Activated CD4-positive, alpha-beta T cell treated with anti-CD3 and anti-CD28 coated beads for 4 hours (primary cell): Measurements from ENCODE around the gene LMCD1.

Experiments
- DNase-seq, 2 donors: peaks; one replicate each; pipeline ENCODE4 v3.0.0-alpha.2; 2020

The LMCD1 gene

GRCh38 chr3:8538223-8538622 lies 36.6 kb downstream of the LMCD1 start:
- no peak for DNase-seq

DNA sequence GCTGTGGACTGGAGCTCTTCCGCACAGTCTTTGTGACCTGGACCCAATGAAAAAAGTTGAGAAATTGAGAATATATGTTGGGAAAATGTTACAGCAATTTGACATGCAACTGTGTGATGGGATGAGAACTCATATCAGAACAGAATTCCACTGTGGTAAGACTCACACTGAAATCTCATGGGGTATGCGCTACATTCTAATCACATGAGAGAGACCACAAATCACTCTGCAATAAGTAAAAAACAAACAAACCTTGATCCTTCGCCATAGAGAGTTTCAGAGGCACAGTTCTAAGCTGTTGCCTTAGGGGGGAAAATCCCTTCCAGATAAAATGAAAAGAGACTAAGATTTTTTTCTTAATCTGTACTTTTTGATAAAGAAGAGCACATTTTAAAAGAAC lies 37.3 kb downstream of the LMCD1 start:
- no peak for DNase-seq

DNA sequence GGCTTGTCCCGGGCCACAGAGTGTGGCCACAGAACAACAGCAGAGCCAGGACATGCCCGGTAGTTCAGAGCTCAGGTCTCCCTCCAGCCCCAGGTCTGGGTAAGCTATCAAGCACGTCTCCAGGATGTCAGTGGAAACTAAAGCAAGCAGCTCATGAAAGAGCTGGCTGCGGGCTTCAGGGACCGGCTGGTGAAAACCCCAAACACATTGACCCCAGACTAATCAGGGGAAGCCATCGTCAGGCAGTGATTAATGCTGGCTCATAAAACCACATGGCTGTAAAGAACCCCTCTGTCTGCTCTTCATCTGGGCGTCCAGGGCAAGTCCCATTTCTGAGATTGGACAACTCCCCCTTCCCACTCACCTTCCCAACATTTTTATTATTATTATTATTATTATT lies 37.8 kb downstream of the LMCD1 start:
- DNase-seq = no peak

DNA sequence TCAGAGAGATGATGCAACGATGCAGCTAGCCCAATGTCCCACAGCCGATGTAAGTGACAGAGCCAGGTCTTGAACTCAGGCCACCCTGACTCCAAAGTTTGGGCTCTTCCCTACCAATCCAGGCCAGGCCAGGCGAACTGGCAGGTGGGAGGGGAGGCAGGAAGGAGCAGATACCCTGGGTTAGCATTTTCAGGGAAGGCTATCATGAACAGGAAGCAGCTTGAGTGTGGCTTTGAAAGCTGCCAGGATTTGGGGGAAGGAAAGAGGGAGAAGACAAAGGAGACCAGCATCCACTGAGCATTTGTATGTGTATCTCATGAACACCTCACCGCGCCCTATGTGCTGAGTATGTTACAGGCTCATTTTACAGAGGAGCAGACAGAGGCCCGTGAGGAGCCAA lies 38.8 kb downstream of the LMCD1 start:
- no peak for DNase-seq

DNA sequence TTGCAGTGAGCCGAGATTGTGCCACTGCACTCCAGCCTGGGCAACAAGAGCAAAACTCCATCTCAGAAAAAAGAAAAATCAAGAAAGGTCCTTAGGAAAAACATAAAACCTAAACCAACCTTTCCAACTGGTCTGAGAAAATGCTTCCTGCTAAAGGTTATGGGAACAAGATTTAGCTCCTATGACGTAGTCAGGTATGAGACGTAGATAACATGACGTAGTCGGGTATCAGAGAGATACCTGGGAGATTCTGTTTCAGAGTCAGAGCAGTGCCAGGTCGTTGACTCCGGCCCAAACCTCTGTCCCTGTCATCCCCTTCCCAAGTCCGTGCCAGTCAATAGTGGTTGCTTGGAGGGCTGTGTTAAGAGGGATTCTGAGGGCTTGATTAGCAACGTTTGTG lies 39.9 kb downstream of the LMCD1 start:
- DNase-seq = no peak

DNA sequence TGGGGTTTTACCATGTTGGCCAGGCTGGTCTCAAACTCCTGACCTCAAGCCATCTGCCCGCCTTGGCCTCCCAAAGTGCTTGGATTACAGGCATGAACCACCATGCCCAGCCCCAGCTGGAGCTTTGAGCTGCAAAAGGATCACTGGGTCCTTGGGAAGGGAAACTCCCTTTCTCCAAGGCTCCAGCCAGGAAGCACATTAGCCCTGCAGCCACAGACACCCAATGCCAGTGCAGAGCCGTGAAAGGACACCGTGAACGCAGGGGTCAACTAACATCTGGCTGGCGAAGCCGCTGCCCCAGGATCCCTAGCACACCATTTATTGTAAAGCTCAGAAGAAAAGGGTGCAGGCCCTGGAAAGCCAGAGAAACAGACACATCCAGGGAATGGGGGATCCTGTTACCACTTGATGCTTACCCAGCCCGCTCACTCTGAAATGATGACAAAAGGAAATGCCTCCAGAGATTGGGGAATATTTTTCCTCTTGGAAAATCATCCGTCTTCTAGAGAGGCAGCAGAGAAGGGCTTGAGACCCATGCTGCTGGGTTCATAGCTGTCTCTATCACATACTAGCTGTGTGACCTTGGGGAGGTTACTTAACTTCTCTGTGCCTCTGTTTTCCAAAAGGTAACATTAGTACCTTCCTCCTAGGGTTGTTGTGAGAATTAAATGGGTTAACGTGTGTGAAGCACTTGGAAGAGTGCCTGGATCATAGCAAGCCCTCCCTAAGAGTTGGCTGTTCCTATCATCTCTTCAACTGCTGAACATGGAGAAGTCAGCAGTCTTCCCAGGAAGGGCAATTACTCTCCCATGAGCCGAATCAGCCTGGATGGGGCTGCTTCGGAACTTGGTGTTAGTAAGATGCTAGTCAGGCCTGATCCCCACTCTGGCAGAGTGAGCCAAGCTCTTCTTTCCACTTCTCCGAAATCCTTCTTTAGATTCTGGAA lies 40.8 kb downstream of the LMCD1 start:
- no peak for DNase-seq

DNA sequence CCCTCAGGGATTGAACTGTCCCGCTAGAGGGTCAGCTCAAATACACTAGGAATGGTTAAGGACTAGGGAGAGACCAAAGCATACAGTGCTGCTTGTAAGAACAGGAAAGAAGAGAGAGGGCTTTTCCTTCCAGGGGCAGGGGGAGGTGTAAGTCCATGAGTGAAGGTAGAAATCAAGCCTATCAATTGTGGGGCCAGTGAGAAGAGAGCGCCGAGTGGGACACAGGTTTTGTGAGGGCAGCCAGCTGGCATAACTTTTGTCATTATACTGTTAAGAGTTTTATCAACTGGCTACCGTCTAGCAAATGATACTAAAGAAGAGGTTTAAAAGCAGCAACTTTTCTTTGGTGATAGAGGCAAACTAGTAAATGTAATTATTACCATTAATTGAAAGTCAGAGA lies 45.0 kb downstream of the LMCD1 start:
- DNase-seq = no peak

- no peak for DNase-seq
Observed at GRCh38 chr3:8548502-8549275, 47.1 kb downstream of the LMCD1 start.

- no peak for DNase-seq
Observed at GRCh38 chr3:8549354-8549753, 47.7 kb downstream of the LMCD1 start.

- DNase-seq = no peak
Observed at GRCh38 chr3:8550611-8551010, 49.0 kb downstream of the LMCD1 start.

- no peak for DNase-seq
Observed at GRCh38 chr3:8552223-8552762, 50.7 kb downstream of the LMCD1 start.

DNA sequence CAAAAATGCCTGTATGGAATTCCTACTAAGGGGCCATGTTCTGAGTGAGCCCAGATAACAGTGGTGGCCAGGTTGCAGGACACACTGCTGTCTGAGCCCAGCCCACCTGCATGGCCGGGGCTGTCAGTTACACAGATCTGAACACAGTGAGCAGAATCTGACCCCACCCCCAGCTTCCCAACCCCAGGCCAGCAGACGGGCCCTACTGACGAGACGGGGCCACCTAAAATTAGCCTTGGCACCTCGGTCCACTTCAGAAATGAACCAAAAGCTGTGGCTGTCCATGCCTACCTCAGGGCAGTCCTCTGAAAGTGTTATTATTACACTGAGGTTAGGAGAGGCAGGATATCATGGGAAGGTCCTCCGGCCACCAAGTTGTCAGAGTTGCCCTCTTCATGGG lies 51.8 kb downstream of the LMCD1 start:
- no peak for DNase-seq

DNA sequence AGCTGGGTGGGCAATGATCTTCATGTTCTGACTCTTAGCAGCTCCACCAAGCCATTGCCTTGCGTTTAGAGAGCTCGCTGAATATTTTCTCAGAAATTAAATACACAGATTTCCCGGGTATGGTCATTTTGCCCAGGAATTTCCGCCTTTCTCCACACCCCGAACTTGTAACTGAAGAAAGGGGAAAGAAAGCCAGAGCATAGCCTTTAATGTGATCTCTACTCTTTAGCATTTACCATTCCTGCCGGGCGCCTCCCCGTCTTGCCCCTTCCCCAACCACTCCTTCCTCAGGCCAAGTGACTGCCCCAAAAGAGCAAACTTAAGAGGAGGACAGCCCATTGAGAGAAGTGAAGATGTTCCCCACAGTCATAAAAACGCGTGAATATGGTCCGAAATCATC lies 53.1 kb downstream of the LMCD1 start:
- no peak for DNase-seq

- DNase-seq = no peak
Observed at GRCh38 chr3:8555113-8555661, 53.6 kb downstream of the LMCD1 start.

- no peak for DNase-seq
Observed at GRCh38 chr3:8555725-8556472, 54.3 kb downstream of the LMCD1 start.

DNA sequence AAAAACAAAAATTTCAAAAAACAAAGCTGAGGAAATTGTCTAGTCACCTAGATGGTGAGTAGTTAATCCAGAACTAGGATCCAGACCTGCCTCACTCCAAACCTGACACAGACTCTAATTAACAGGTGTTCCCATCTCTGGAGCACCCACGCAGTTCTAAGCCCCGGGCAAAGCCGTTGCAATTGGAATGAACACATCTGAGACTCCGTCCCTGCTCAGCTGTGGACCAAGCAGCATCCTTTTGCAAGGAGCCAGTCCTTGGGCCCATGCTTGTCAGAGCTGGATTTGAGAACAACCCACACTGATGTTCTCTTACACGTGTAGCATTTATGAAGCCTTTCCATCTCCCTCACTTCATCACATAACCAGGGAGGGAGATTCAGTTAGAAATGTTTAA lies 54.8 kb downstream of the LMCD1 start:
- no peak for DNase-seq

DNA sequence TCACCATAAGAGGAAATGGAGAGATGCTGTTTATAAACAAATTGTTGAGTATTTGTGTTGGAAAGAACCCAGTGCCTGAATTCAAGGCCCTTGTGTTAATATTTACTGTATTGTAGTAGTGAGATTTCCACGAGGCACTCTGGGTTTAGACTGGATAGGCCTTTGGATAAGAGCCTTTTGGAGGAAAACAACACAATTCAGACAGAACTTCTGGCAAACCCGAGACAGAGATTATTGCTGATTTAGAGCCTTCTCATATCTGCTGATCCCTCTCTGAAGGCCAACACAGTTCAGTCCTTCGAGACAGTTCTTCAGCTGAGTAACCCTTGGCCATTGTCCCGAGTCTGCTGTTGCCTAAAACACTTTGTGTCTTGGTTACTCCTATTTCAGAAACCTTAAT lies 55.7 kb downstream of the LMCD1 start:
- no peak for DNase-seq

- DNase-seq = no peak
Observed at GRCh38 chr3:8558645-8559044, 57.0 kb downstream of the LMCD1 start.

DNA sequence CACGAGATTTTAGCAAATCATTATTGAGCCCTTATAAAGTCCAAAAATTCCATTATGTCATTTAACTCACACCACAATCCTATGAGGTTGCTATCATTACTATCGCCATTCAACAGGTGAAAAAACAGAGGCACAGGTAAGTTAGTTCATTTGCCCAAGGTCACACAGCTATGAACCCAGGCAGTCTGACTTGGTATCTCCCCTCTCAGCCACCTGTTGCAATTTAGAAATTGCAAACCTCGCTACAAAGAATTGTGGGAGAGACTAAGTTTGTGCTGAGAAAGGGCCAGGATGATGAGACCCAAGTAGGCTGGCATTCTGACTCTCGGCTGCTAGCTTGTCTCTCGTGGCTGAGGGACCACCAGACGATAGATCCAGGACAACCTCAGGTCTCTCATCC lies 57.7 kb downstream of the LMCD1 start:
- no peak for DNase-seq

DNA sequence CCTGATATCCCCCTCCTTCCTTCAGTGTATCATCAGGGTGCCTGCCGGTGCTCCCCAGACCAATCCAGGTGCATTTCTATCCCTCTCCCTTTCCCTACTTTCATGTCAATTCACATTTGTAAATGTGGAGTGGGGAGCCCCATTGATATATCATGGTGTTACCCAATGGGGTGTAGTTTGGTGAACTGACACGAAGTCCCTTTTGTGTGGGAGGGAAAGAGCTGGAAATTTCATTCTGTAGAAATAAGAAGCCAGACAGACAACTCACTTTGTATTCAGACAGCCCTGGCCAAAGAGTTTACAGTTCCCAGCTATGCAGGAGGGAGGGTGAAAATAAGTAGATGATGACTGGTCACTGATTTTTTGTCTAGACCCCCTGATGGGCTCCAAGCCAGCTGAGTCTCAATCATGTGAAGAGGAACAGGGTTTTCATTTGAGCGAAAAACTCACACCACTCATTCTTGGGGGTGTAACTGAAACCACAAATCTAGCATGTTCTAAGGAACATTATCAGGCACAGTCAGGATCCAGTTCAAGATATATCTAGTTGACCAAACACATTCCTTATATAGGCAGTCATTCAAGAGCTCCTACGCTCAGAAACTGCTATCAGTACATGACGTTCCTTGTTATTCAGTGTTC lies 58.9 kb downstream of the LMCD1 start:
- DNase-seq = no peak

- no peak for DNase-seq
Observed at GRCh38 chr3:8561370-8561769, 59.7 kb downstream of the LMCD1 start.

- no peak for DNase-seq
Observed at GRCh38 chr3:8562081-8562595, 60.5 kb downstream of the LMCD1 start.
